Neural cell (in vitro differentiated cells): Measurements from ENCODE around the gene TSSC4. TPM values are rescaled to one million over a fixed set of nuclear protein-coding genes. Genes with fewer than 3 reads are reported as not detected.

Experiments used
- H2AFZ ChIP-seq: fragments of 200-600, 300-800 bp; sonication (generic), shearing (Covaris generic); 2 replicates; pipeline ENCODE4 v1.6.0; 2014; ENCODE audit warnings: low read depth, mild to moderate bottlenecking, antibody characterized with exemption, low read length, moderate library complexity
- H3F3A ChIP-seq: fragments of 200-600 bp; shearing (Covaris generic); 2 replicates; pipeline ENCODE4 v1.6.1; 2016; ENCODE audit warnings: mild to moderate bottlenecking, moderate library complexity, mixed read lengths, antibody characterized with exemption, low read length; ENCODE audit not compliant: insufficient read depth, poor library complexity, severe bottlenecking
- H3K27ac ChIP-seq: fragments of 200-600, 300-800 bp; sonication (generic), shearing (Covaris generic); 2 replicates; pipeline ENCODE4 v1.5.1; 2014; ENCODE audit warnings: mild to moderate bottlenecking, low read length, moderate library complexity
- H3K27me3 ChIP-seq: fragments of 300-800, 200-600 bp; sonication (generic), shearing (Covaris generic); 2 replicates; pipeline ENCODE4 v1.6.0; 2014; ENCODE audit warnings: mild to moderate bottlenecking, low read depth, low read length, moderate library complexity; ENCODE audit not compliant: insufficient read depth
- H3K36me3 ChIP-seq: fragments of 300-800, 200-600 bp; sonication (generic), shearing (Covaris generic); 2 replicates; pipeline ENCODE4 v1.5.1; 2014; ENCODE audit warnings: mild to moderate bottlenecking, antibody characterized with exemption, low read length, moderate library complexity; ENCODE audit not compliant: insufficient read depth
- H3K4me2 ChIP-seq: fragments of 300-800, 200-600 bp; sonication (generic), shearing (Covaris generic); 2 replicates; pipeline ENCODE4 v1.6.0; 2014; ENCODE audit warnings: mild to moderate bottlenecking, low read length
- H3K4me3 ChIP-seq: fragments of 300-800, 200-600 bp; sonication (generic), shearing (Covaris generic); 2 replicates; pipeline ENCODE4 v1.5.1; 2014; ENCODE audit warnings: mild to moderate bottlenecking, low read length, moderate library complexity
- H3K79me2 ChIP-seq: fragments of 200-600 bp; shearing (Covaris generic); replicated peaks from 2 replicates; pipeline ENCODE4 v1.6.0; 2014; ENCODE audit warnings: mild to moderate bottlenecking, low read length, moderate library complexity; ENCODE audit not compliant: insufficient read depth
- H3K9ac ChIP-seq: fragments of 300-800, 200-600 bp; sonication (generic), shearing (Covaris generic); 2 replicates; pipeline ENCODE4 v1.6.1; 2016; ENCODE audit warnings: mild to moderate bottlenecking, low read length, mixed read lengths
- H3K9me2 ChIP-seq: fragments of 200-600 bp; shearing (Covaris generic); 2 replicates; pipeline ENCODE4 v1.6.1; 2016; ENCODE audit warnings: mild to moderate bottlenecking, low read length, mixed read lengths; ENCODE audit not compliant: insufficient read depth
- H3K9me3 ChIP-seq: fragments of 200-600, 300-800 bp; sonication (generic), shearing (Covaris generic); 2 replicates; pipeline ENCODE4 v1.6.1; 2016; ENCODE audit warnings: mild to moderate bottlenecking, mixed run types, low read length, moderate library complexity, mixed read lengths
- H4K20me1 ChIP-seq: fragments of 200-600 bp; shearing (Covaris generic); 2 replicates; pipeline ENCODE4 v1.6.1; 2016; ENCODE audit warnings: mild to moderate bottlenecking, mixed run types; ENCODE audit not compliant: insufficient read depth
- CTCF ChIP-seq: fragments of 450-650 bp; IDR thresholded peaks from 2 replicates; pipeline ENCODE4 v1.5.1; 2014; ENCODE audit warnings: antibody characterized with exemption, mild to moderate bottlenecking, moderate library complexity; ENCODE audit not compliant: poor library complexity, severe bottlenecking
- EP300 ChIP-seq: fragments of 450-650 bp; conservative IDR thresholded peaks from 2 replicates; pipeline ENCODE4 v1.6.1; 2014; ENCODE audit warnings: antibody characterized with exemption, mild to moderate bottlenecking, moderate library complexity; ENCODE audit not compliant: poor library complexity, severe bottlenecking
- EZH2 ChIP-seq: fragments of 200-600, 300-800 bp; shearing (Covaris generic), sonication (generic); IDR thresholded peaks from 2 replicates; pipeline ENCODE4 v1.6.1; 2014; ENCODE audit warnings: antibody characterized with exemption, low read length, borderline replicate concordance, mild to moderate bottlenecking; ENCODE audit not compliant: insufficient read depth, poor library complexity, severe bottlenecking
- MXI1 ChIP-seq: fragments of 450-650 bp; conservative IDR thresholded peaks from 2 replicates; pipeline ENCODE4 v1.6.1; 2014; ENCODE audit warnings: antibody characterized with exemption, mild to moderate bottlenecking; ENCODE audit not compliant: poor library complexity, severe bottlenecking
- POLR2AphosphoS5 ChIP-seq: IDR thresholded peaks from 2 replicates; pipeline ENCODE4 v1.6.1; 2012
- RAD21 ChIP-seq: fragments of 450-650 bp; conservative IDR thresholded peaks from 2 replicates; pipeline ENCODE4 v1.6.1; 2014; ENCODE audit warnings: antibody characterized with exemption, mild to moderate bottlenecking, moderate library complexity
- REST ChIP-seq: IDR thresholded peaks from 2 replicates; pipeline ENCODE4 v1.6.1; 2012; ENCODE audit warnings: borderline replicate concordance
- SMC3 ChIP-seq: fragments of 450-650 bp; conservative IDR thresholded peaks from 2 replicates; pipeline ENCODE4 v1.6.1; 2014; ENCODE audit warnings: antibody characterized with exemption, mild to moderate bottlenecking, moderate library complexity; ENCODE audit not compliant: poor library complexity
- TAF1 ChIP-seq: IDR thresholded peaks from 2 replicates; pipeline ENCODE4 v1.6.1; 2012; ENCODE audit warnings: low read depth
- polyA plus RNA-seq: library from polyadenylated mRNA; depleted of rRNA; stranded (reverse); fragments of >200 nt; gene quantifications from 2 replicates; pipeline ENCODE4 v1.2.3, GENCODE V29; 2014

Gene TSSC4
- polyA plus RNA-seq, 1 donor from 2014 or later: 54.3 TPM

- no peak for TF ChIP-seq EZH2
- no peak for TF ChIP-seq CTCF
- TF ChIP-seq POLR2AphosphoS5: no peak
- TF ChIP-seq TAF1: no peak
- no peak for TF ChIP-seq REST
- TF ChIP-seq EP300: no peak
- TF ChIP-seq RAD21: no peak
- no peak for TF ChIP-seq MXI1
- TF ChIP-seq SMC3: no peak
- Histone ChIP-seq H3K36me3 (no peaks in the 10 kb centered on the region), H3K9me3 (no peaks in the 10 kb centered on the region), H3K9me2 (no peaks in the 10 kb centered on the region), H3F3A (no peaks in the 10 kb centered on the region), H4K20me1 (no peaks in the 10 kb centered on the region), H3K27ac (no peak overlapping the region), H3K27me3 (no peaks in the 10 kb centered on the region), H3K79me2 (no peaks in the 10 kb centered on the region), H3K9ac (no peak overlapping the region), H3K4me2 (no peak overlapping the region), H3K4me3 (no peak overlapping the region), H2AFZ (no peak overlapping the region)
Measured at GRCh38 chr11:2435288-2436012, 34.9 kb downstream of the TSSC4 start.

DNA sequence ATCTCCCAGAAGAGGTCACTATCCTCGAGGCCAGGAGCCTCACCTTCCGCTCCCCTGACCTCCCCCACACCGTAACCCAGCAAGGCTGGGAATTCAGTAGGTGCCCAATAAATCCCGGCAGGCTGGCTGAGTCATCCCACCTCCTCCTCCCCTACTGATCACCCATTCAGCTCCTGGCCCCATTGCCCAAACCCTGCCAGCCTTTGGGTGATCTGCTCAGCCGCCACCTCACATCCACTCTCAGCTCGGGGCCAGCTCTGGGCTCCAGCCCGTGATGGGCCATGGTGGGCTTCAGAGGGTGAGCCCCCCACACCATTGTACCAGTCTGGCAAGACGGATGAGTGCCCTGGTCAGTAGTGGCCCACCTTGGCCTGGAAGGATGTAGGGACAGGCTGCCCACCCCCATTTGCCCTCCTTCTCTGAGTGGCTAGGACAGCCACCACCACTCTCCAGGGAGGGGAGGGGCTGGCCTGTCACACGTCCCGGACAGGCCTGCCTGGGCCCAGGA lies 35.5 kb downstream of the TSSC4 start:
- Histone ChIP-seq H3F3A (no peaks in the 10 kb centered on the region), H3K27ac (no peak overlapping the region), H3K9me3 (no peaks in the 10 kb centered on the region), H3K79me2 (no peaks in the 10 kb centered on the region), H2AFZ (no peak overlapping the region), H3K9me2 (no peaks in the 10 kb centered on the region), H3K27me3 (no peaks in the 10 kb centered on the region), H3K4me3 (no peak overlapping the region), H3K9ac (no peak overlapping the region), H4K20me1 (no peaks in the 10 kb centered on the region), H3K36me3 (no peaks in the 10 kb centered on the region), H3K4me2 (no peak overlapping the region)
- TF ChIP-seq MXI1: no peak
- TF ChIP-seq POLR2AphosphoS5: no peak
- no peak for TF ChIP-seq CTCF
- TF ChIP-seq RAD21: no peak
- TF ChIP-seq SMC3: no peak
- TF ChIP-seq EZH2: no peak
- no peak for TF ChIP-seq EP300
- TF ChIP-seq TAF1: no peak
- no peak for TF ChIP-seq REST
